Measurements from ENCODE around the gene MN1.

DNA sequence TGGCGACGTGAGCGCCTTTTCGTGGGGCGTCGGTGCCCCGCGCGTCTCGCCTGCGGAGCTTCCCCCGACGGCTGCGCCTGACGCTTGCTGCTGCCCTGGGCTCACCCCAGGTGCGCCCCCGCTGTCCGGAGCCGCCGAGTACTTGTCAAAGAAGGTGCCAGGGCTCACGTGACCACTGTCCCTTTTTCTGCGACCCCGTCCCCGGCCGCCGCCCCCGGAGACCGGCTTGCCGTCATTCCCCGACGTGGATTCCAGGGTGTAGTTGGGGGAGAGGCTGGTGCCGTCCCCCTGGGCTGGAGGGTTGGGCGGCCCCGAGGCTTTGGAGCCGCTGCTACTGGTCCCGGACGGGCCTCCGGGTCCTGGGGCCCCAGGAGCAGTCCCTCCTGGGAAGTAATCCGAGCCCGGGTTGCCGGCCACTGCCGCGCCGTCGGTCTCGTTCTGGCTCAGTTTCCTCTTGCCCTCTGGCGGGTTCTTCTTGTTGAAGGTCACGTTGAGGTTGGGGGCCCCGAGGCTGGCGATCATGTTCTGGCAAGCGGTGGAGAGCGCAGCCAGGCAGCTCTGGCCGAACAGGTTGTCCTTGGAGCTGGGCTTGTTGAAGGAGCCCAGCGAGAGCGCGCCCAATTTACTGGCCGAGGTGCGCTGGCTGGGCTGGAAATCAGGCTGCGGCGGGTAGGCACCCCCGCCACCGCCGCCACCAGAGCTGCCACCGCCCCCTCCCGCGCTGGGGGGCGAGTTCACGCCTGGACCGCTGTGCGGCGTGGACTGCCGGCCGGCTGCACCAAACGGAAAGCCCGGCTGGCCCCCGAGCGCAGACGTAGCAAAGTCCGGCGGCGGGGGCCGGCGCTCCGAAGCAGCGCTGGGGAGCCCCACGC is 3.8 kb downstream of the MN1 start:
- TF ChIP-seq ESRRG (CRISPR knock-in tag; IDR thresholded peaks at IDR 0.05), result no peak
- TF ChIP-seq, protein P1, sequence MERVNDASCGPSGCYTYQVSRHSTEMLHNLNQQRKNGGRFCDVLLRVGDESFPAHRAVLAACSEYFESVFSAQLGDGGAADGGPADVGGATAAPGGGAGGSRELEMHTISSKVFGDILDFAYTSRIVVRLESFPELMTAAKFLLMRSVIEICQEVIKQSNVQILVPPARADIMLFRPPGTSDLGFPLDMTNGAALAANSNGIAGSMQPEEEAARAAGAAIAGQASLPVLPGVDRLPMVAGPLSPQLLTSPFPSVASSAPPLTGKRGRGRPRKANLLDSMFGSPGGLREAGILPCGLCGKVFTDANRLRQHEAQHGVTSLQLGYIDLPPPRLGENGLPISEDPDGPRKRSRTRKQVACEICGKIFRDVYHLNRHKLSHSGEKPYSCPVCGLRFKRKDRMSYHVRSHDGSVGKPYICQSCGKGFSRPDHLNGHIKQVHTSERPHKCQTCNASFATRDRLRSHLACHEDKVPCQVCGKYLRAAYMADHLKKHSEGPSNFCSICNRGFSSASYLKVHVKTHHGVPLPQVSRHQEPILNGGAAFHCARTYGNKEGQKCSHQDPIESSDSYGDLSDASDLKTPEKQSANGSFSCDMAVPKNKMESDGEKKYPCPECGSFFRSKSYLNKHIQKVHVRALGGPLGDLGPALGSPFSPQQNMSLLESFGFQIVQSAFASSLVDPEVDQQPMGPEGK (CRISPR knock-in tag; IDR thresholded peaks at IDR 0.05; ENCODE audit: borderline replicate concordance), result no peak

Data from SK-N-SH treated with all-trans-retinoic acid at 6 μM for 48 hours (cell line).